Inflammatory macrophage (primary cell): ENCODE results near the gene VKORC1.

Experiments used
- DNase-seq, 2 donors: peaks; one replicate each; pipeline ENCODE4 v3.0.0-alpha.2; 2020 to 2022

VKORC1 gene

GRCh38 chr16:31081428-31082351, 12.9 kb downstream of the VKORC1 start:
- DNase-seq, result peak; percentile 4

DNA sequence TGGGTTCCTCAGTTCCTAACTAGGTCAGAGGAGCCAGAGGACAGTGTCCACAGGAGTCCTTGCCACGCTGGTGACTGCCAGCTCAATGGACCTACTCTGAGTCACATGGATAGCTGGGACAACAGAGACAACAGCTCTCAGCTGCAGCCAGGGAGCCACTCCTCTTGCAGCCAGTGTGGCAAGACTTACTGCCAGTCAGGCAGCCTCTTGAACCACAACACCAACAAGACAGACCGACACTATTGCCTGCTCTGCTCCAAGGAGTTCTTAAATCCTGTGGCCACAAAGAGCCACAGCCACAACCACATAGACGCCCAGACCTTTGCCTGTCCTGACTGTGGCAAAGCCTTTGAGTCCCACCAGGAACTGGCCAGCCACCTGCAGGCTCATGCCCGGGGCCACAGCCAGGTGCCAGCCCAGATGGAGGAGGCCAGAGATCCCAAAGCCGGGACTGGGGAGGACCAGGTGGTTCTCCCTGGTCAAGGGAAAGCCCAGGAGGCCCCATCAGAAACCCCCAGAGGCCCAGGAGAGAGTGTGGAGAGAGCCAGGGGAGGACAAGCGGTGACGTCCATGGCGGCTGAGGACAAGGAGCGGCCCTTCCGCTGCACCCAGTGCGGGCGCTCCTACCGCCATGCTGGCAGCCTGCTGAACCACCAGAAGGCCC, 13.7 kb downstream of the VKORC1 start:
- DNase-seq, result no peak

DNA sequence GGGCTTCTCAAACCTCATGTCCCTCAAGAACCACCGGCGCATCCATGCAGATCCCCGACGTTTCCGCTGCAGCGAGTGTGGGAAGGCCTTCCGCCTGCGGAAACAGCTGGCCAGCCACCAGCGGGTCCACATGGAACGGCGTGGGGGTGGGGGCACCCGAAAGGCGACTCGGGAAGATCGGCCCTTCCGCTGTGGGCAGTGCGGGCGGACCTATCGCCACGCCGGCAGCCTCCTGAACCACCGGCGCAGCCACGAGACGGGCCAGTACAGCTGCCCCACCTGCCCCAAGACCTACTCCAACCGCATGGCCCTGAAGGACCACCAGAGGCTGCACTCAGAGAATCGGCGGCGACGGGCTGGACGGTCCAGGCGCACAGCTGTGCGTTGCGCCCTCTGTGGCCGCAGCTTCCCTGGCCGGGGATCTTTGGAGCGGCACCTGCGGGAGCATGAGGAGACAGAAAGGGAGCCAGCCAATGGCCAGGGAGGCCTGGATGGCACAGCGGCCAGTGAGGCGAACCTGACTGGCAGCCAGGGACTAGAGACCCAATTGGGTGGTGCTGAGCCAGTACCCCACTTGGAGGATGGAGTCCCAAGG, 14.5 kb downstream of the VKORC1 start:
- no peak for DNase-seq

- peak; percentile 44 to 68 for DNase-seq
These were observed 15.2 kb downstream of the VKORC1 start for GRCh38 chr16:31079342-31079944.

DNA sequence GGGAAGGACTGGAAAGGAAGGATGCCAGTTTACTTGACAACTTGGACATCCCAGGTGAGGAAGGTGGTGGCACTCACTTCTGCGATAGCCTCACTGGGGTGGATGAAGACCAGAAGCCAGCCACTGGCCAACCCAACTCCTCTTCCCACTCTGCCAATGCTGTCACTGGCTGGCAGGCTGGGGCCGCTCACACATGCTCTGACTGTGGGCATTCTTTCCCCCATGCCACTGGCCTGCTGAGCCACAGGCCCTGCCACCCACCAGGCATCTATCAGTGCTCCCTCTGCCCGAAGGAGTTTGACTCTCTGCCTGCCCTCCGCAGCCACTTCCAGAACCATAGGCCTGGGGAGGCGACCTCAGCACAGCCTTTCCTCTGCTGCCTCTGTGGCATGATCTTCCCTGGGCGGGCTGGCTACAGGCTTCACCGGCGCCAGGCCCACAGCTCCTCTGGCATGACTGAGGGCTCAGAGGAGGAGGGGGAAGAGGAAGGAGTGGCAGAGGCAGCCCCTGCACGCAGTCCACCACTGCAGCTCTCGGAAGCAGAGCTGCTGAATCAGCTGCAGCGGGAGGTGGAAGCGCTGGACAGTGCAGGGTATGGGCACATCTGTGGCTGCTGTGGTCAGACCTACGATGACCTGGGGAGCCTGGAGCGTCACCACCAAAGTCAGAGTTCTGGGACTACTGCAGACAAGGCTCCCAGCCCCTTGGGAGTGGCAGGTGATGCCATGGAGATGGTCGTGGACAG, 15.8 kb downstream of the VKORC1 start:
- no peak for DNase-seq

GRCh38 chr16:31077592-31078396, 16.8 kb downstream of the VKORC1 start:
- DNase-seq, result no peak

- DNase-seq, result no peak
These were observed 17.6 kb downstream of the VKORC1 start for GRCh38 chr16:31077024-31077423.

DNA sequence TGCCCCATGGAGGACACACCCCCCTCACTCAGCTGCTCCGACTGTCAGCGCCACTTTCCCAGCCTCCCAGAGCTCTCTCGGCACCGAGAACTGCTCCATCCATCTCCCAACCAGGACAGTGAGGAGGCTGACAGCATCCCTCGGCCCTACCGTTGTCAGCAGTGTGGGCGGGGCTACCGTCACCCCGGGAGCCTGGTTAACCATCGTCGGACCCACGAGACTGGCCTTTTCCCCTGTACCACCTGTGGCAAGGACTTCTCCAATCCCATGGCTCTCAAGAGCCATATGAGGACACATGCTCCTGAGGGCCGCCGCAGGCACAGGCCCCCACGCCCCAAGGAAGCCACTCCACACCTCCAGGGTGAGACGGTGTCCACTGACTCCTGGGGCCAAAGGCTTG, 18.3 kb downstream of the VKORC1 start:
- no peak for DNase-seq

GRCh38 chr16:31074814-31075183, 19.8 kb downstream of the VKORC1 start:
- DNase-seq, result no peak

DNA sequence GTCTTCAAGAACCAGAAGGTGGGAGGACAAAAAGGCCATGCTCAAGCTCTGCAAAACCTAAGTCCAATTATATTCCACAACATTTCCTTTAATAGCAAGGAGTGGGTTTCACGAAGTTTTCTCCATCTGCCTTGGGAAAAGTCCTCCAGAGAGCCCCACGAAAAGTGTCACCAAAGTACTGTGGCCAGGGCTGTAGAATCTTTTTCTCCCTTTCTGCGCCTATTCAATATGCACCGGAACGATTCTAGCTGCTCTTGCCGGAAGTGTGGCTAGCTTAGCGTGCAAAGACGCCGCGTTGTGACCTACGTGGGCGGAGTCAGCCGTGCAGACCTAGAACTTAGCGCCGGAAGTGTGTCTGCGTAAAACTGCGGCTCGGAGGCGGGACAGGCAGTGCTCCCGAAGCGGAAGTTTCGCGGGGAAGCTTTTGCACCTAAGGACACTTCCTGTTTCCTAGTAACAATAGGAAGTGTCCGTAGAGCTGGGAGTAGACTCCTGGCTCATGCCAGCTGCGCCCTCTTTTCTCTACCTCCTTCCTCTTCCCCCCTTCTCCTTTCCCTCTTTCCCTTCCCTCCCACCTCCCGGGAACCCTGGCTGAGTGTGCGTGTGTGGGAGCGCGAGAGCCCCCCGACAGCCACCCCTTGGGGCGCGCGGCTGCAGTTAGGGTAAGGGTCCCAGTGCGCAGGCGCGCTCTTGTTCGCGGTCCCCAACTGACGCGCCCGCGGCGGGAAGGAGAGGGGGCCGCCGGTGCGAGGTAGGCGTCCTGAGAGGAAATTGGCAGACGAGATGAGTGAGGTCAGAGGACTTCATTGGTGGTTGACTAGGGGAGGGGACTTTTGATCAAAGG, 20.4 kb downstream of the VKORC1 start, which contains the start of the genes ZNF646 and ZNF668:
ZNF646 (plus strand) TSS at position 453 of the 844 bp plus-strand sequence. CDS start 1,903 bp downstream, outside the sequence.
ZNF668 (minus strand) TSS at position 271 of the 844 bp plus-strand sequence. CDS start 9,781 bp downstream, outside the sequence.
- peak; percentile 100 for DNase-seq

DNA sequence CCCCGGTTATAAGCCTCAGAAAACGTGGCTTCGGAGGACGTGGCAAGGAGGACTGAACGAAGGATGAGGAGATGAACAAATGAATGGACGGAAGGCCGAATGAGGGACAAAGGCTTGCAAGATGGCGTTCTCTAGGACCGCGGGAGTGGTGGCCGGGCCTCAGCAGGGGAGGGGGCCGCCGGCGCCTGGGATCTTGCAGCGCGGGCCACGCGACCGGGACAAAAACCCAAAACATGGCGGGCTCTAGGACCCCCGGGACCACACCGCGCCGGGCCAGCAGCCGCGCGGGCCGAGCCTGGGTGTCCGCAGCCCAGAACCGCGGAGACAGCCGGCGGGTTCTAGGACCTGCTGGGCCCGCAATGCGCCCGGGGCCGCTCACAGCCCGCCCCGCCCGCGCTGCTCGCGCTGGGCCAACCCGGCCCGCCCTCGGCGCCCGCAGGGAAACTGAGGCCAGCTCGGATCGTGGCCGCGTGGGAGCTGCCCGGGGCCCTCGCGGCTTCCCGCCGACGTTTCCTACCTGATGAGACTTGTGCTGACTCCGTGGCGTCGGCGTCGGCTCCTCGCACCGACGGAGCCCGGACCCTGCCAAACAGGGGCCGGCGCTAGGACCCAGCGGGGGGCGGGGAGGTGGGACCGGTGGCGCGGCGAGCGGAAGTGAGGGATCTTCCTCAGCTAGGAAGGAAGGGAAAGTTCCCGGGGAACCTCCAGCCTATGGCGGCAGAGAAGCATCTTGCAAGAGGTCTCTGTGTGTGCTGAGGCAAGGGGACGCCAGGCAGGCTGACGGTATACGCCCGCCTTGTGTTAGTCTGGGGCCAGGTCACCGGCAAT, 21.2 kb downstream of the VKORC1 start:
- peak; percentile 88 to 93 for DNase-seq

DNA sequence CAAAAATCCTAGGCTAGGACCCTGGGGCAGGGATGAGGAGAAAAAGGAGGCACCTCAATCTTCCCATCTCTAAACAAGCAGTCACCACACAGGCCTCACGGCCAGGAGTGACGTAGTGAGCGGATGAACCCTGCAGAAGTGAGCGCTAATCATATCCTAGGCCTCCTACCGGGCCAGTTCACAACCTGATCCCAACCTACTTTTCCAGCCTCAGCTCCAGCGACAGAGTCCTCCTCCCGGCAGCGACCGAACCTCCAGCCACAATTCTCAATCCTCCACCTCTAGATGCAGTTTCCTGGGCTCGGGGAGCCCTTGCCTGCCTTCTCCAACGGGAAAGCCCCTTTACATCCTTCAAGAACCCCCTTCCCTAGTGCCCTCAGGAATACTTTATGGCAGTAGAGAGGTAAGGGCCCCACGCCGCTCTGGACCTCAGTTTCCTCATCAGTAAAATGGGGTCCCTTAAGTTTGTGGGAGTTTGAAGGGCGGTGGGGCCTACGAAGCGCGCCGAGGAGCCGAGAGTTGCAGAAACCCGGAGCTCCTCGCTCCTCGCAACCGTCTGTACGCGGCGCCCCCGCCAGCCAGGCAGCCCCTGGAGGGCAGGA, 22.0 kb downstream of the VKORC1 start:
- DNase-seq, result peak in 1 of 2 donors; percentile 40

- DNase-seq, result peak in 1 of 2 donors; percentile 37
These were observed 22.7 kb downstream of the VKORC1 start for GRCh38 chr16:31071861-31072260.

DNA sequence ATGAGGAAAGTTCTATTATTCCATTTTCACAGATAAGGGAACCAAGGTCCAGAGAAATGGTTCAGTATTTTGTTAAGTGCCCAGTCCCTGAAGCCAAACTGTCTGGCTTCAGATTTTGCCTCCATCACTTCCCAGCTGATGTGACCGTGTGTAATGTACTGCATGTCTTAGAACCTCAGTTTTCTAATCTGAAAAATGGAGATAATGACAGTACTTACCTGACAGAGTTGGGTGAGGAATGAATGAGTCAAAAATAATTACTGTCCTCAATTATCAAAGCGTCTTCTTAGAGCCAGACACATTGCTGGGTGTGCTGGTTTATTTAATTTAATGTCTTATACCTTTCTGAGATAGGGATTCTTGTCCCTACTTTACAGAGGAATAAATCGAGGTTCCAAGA, 27.3 kb downstream of the VKORC1 start:
- no peak for DNase-seq

GRCh38 chr16:31064882-31065461, 29.6 kb downstream of the VKORC1 start:
- no peak for DNase-seq

DNA sequence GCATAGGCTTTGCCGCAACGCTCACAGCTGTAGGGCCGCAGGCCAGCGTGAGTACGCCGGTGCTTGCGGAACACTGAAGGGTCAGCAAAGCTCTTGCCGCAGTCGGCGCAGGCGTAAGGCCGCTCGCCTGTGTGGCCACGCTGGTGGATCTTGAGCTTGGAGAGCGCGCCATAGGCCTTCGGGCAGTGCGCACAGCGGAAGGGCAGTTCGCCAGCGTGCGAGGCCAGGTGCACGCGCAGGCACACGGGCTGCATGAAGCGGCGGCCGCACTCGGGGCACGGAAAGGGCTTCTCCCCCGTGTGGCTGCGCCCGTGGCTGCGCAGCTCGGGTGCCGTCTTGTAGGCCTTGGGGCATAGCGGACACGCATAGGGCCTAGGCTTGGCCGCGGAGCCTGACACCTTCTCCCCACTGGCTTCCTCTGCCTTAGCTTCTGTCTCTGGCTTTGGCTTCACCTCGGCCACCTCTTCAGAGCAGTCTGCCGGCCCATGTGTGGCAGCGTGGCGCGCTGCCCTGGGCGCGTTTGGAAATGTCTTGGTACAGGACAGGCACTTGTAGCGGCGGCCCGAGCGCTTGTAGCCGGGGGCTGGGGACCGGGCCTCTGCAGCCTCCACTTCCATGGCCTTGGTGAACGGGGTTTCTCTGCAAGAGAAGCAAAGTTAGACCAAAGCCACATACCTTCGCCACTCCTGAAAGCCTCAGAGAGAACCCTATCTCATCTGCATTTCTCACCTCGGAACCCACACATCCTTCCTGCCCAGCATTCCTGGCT, 30.6 kb downstream of the VKORC1 start:
- DNase-seq, result no peak

DNA sequence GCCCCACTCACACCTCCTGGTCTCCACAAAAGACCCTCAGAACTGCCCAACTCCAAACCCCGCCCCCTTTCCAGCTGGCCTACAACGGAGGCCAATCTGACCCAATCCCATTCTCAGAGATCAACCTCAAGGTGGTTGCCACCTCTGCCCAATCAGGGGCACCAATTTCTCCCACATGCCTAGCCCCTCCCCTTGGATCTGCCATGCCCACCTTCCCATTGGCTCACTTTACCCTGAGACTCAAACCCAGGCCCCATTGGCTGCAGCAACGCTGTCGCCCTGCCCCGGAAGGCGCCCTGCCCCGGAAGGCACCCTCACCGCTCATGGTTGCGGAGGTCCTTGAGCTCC, 31.1 kb downstream of the VKORC1 start:
- DNase-seq, result no peak
